Measurements from ENCODE around the gene NIN. TPM values are rescaled to one million over a fixed set of nuclear protein-coding genes. Genes with fewer than 3 reads are reported as not detected.

Gene NIN
- total and polyA plus RNA-seq, 2 of the 4 experiments (the other 2 are of a cell fraction), result 15.2 to 98.4 TPM

GRCh38 chr14:50728836-50729235, 102.1 kb downstream of the NIN start:
- dilution Hi-C loops (cut with HindIII; ENCODE audit: low sequenced_read_pairs, unreplicated experiment) (no loop called here), intact Hi-C loops (cut with micrococcal nuclease) (no loop called here), in situ Hi-C loops (cut with MboI; ENCODE audit: low sequenced_read_pairs) (no loop called here)
- TF ChIP-seq CEBPB (IDR thresholded peaks at IDR 0.05; ENCODE audit: low read depth, low read length) (no peak), RFX5 (IDR thresholded peaks at IDR 0.05; ENCODE audit: low read depth, low read length) (no peak), NFE2L2 (IDR thresholded peaks at IDR 0.05; ENCODE audit: low read depth, low read length) (no peak), CHD1 (IDR thresholded peaks at IDR 0.05; ENCODE audit: low read depth, low read length) (no peak), MAZ (IDR thresholded peaks at IDR 0.05; ENCODE audit: borderline replicate concordance, low read depth, low read length) (no peak), MAFK (IDR thresholded peaks at IDR 0.05; ENCODE audit: low read depth, low read length) (no peak), CTCF (conservative IDR thresholded peaks at IDR 0.05; ENCODE audit: low read depth, low read length) (no peak), MXI1 (IDR thresholded peaks at IDR 0.05; ENCODE audit: borderline replicate concordance, low read depth, low read length) (no peak), ELK1 (IDR thresholded peaks at IDR 0.05; ENCODE audit: borderline replicate concordance, low read depth, low read length) (no peak), FOS (IDR thresholded peaks at IDR 0.05; ENCODE audit: low read depth, low read length) (no peak), SMC3 (IDR thresholded peaks at IDR 0.05; ENCODE audit: low read depth, low read length) (no peak), USF2 (IDR thresholded peaks at IDR 0.05; ENCODE audit: low read depth, low read length) (no peak), BHLHE40 (IDR thresholded peaks at IDR 0.05; ENCODE audit: low read depth, low read length) (no peak), RAD21 (IDR thresholded peaks at IDR 0.05; ENCODE audit: low read length) (no peak), RCOR1 (IDR thresholded peaks at IDR 0.05; ENCODE audit: insufficient replicate concordance, low read length) (no peak), POLR2A (IDR thresholded peaks at IDR 0.05; ENCODE audit: low read depth, low read length) (no peak)
- H3K9ac ChIP-seq (ENCODE audit: low read depth, low read length), result no peak overlapping the region
- H2AFZ ChIP-seq (replicated peaks; ENCODE audit: low read length, poor library complexity), result no peak overlapping the region
- H3K56ac ChIP-seq (ENCODE audit: extremely low read depth, insufficient read depth, low read length), result no peak overlapping the region
- POLR2A ChIA-PET (ENCODE audit: unreplicated experiment), result interaction anchor here (0.5 to 0.6 kb wide), 2 partner anchors 98 to 128 kb away, joined by 4 to 6 read pairs; no protein-coding TSS in a partner anchor
- H3K9me1 ChIP-seq (ENCODE audit: insufficient read depth, low read length), result peaks cover 9% of the 10 kb centered on the region
- no peak overlapping the region for H2BK5ac ChIP-seq (ENCODE audit: low read depth, low read length, poor library complexity, severe bottlenecking)
- no peak overlapping the region for H4K5ac ChIP-seq (ENCODE audit: low read depth, low read length)
- peaks cover 11% of the 10 kb centered on the region; the same call in 1 of the 2 replicates for H3K4me1 ChIP-seq (ENCODE audit: control insufficient read depth, insufficient read depth, low read length)
- H2AK5ac ChIP-seq (ENCODE audit: low read depth, low read length), result no peak overlapping the region
- peaks cover 8% of the 10 kb centered on the region in 2 experiments; a peak in 3 of 4 replicates for H3K79me1 ChIP-seq (ENCODE audit: low read depth in 1 of 2, low read length in 2 of 2)
- H3K36me3 ChIP-seq (ENCODE audit: control insufficient read depth, insufficient read depth, low read length), result peaks cover 19% of the 10 kb centered on the region
- no peak overlapping the region for H2BK20ac ChIP-seq (ENCODE audit: low read depth, low read length)
- no TSS peak for BruUV-seq (replicated peaks)
- no peak overlapping the region for H3K14ac ChIP-seq (replicated peaks; ENCODE audit: low read depth, low read length)
- H3K4me3 ChIP-seq (ENCODE audit: insufficient read depth, low read depth, low read length), result no peak overlapping the region
- no peak for DNase-seq
- no peak overlapping the region for H2BK120ac ChIP-seq (ENCODE audit: low read depth, low read length)
- H4K91ac ChIP-seq (ENCODE audit: insufficient read depth, low read depth, low read length), result no peak overlapping the region
- WGBS, 2 experiments (ENCODE audit: extremely low coverage in 2 of 2, insufficient read length in 1 of 2), result 100% methylated on average over 2 of the region's 6 CpGs; no CpG with 5 or more reads in 1 of the 2 experiments
- H3K4ac ChIP-seq (ENCODE audit: low read depth, low read length), result no peak overlapping the region
- H3K9me3 ChIP-seq (ENCODE audit: control insufficient read depth, insufficient read depth, low read length), result no peaks in the 10 kb centered on the region
- H3K27ac ChIP-seq (ENCODE audit: insufficient read depth, low read length), result no peak overlapping the region
- no peak overlapping the region for H3K23ac ChIP-seq (ENCODE audit: low read depth, low read length)
- no peaks in the 10 kb centered on the region for H3K27me3 ChIP-seq (ENCODE audit: control insufficient read depth, insufficient read depth, low read length)
- CTCF ChIA-PET, result interaction anchor here (0.6 to 0.7 kb wide), 3 partner anchors 29 to 449 kb away, joined by 3 read pairs; no protein-coding TSS in a partner anchor
- no peak for ATAC-seq (ENCODE audit: low read depth)
- no peak overlapping the region for H3K4me2 ChIP-seq (ENCODE audit: low read depth, low read length)
- H2BK15ac ChIP-seq (ENCODE audit: low read depth, low read length), result no peak overlapping the region
- H3K18ac ChIP-seq (ENCODE audit: low read depth, low read length), result no peak overlapping the region
- no peak overlapping the region for H2AK9ac ChIP-seq (replicated peaks; ENCODE audit: low read depth, low read length, poor library complexity)
- H4K8ac ChIP-seq (ENCODE audit: low read depth in 2 of 2, low read length in 2 of 2), result no peak overlapping the region
- H4K20me1 ChIP-seq (ENCODE audit: insufficient read depth, low read length), result no peaks in the 10 kb centered on the region
